AG04450 (cell line): ENCODE measurements around the gene OSBP2. TPM values are rescaled to one million over a fixed set of nuclear protein-coding genes. Genes with fewer than 3 reads are reported as not detected.

Source experiments
- CTCF ChIA-PET: fragments of 300-600, 350-600 bp; formaldehyde crosslinking; extraction: SDS; loops from one replicate; lab custom pipeline; 2022; ENCODE audit warnings: antibody characterized with exemption, inconsistent platforms; lab: Charles Lee
- POLR2A ChIA-PET: fragments of 350-600 bp; formaldehyde crosslinking; extraction: SDS; loops from one replicate; lab custom pipeline; 2021; ENCODE audit warnings: antibody characterized with exemption, inconsistent platforms; lab: Yijun Ruan, JAX
- DNase-seq: peaks from one replicate; pipeline ENCODE4 v3.0.0-alpha.2; 2011; ENCODE audit warnings: low read depth, low spot score
- H3K27ac ChIP-seq: one replicate; pipeline ENCODE4 v1.5.1; 2012; ENCODE audit warnings: low read depth, low read length, control low read depth
- H3K27me3 ChIP-seq: one replicate; pipeline ENCODE4 v1.6.0; 2012; ENCODE audit warnings: low read length; ENCODE audit not compliant: control insufficient read depth, insufficient read depth
- H3K4me3 ChIP-seq: 2 replicates; pipeline ENCODE4 v1.5.1; 2011; ENCODE audit warnings: mild to moderate bottlenecking, low read depth, low read length, control low read depth
- H3K9me3 ChIP-seq: 2 replicates; pipeline ENCODE4 v1.5.1; 2012; ENCODE audit warnings: low read length; ENCODE audit not compliant: control insufficient read depth, insufficient read depth
- CTCF ChIP-seq: IDR thresholded peaks from 2 replicates; pipeline ENCODE4 v1.5.1; 2011; ENCODE audit warnings: low read depth, low read length, control low read depth, inconsistent platforms
- polyA plus RNA-seq: library from polyadenylated mRNA; depleted of rRNA; stranded (reverse); fragments of >200 nt; gene quantifications from 2 replicates; pipeline ENCODE4 v1.2.3, GENCODE V29; 2011

The OSBP2 gene
- polyA plus RNA-seq, 1 experiment, result 1.8 TPM

- POLR2A ChIA-PET, result no interaction called here
- Histone ChIP-seq H3K27me3 (peaks cover 4% of the 10 kb centered on the region), H3K27ac (no peak overlapping the region), H3K4me3 (no peak overlapping the region), H3K9me3 (no peaks in the 10 kb centered on the region; the same call in 1 of the 2 replicates)
- no peak for DNase-seq
- no peak for TF ChIP-seq CTCF
- CTCF ChIA-PET, result no interaction called here
These were observed 165.8 kb downstream of the OSBP2 start for GRCh38 chr22:30860176-30861105.

- no peaks in the 10 kb centered on the region; the same call in 1 of the 2 replicates for H3K9me3 ChIP-seq
- CTCF ChIA-PET, result no interaction called here
- H3K4me3 ChIP-seq, result no peak overlapping the region
- H3K27me3 ChIP-seq, result peaks cover 4% of the 10 kb centered on the region
- no peak for TF ChIP-seq CTCF
- DNase-seq, result no peak
- POLR2A ChIA-PET, result no interaction called here
- no peak overlapping the region for H3K27ac ChIP-seq
These were observed 166.5 kb downstream of the OSBP2 start for GRCh38 chr22:30861131-30861530.

- ChIA-PET POLR2A (no interaction called here), CTCF (interaction anchor here (0.7 kb wide), 1 partner anchor 493 kb away, joined by 3 read pairs; no protein-coding TSS in a partner anchor)
- no peak for TF ChIP-seq CTCF
- no peaks in the 10 kb centered on the region; the same call in 1 of the 2 replicates for H3K9me3 ChIP-seq
- no peak overlapping the region for H3K27ac ChIP-seq
- no peak for DNase-seq
- H3K27me3 ChIP-seq, result peaks cover 3% of the 10 kb centered on the region
- no peak overlapping the region for H3K4me3 ChIP-seq
These were observed 167.2 kb downstream of the OSBP2 start for GRCh38 chr22:30861688-30862552.

DNA sequence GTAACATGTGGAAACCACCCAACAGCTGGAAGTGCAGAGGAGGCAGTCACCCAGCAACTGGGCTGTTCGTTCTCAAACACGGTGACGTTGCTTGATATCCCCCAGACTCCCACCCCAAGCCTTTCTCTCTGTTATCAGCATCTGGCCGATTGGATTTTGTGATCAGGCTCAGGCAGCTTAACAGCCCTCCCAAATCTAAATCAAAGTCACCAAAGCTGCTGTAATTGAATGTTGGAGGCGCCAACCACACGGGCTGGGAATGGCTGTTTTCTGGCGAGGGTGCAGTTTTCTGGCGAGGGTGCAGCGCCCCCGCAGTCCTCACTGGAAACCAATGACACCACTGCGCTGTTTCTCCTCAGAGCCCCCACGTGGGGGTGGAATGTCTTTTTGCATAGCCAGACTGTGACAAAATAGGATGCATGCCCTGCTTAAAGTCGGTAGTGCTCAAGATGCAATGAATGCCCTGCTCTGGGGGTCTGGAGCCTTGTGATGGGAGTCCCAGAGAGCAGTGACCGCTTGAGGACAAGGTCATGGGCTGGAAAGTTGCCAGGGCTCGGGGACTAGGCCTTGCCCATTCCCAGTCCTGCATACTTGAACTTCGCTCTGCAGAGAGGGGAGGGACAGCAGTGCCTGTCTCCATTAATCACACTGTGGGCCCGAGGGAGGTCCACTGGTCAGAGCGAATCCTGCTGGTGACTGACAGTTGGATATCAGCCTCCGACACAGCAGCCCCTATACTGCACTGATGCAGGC, 168.6 kb downstream of the OSBP2 start:
- Histone ChIP-seq H3K4me3 (no peak overlapping the region), H3K27me3 (no peaks in the 10 kb centered on the region), H3K27ac (no peak overlapping the region), H3K9me3 (no peaks in the 10 kb centered on the region; the same call in 1 of the 2 replicates)
- CTCF ChIA-PET, result interaction anchor here (0.7 kb wide), 1 partner anchor 494 kb away, joined by 3 read pairs; no protein-coding TSS in a partner anchor
- no peak for DNase-seq
- TF ChIP-seq CTCF, result no peak
- POLR2A ChIA-PET, result no interaction called here
